SK-N-SH treated with all-trans-retinoic acid at 6 μM for 48 hours (cell line): ENCODE results near the gene ZXDC.

Experiments used
- ATAC-seq: fragments of 200-7000 bp; cut with Tn5 transposase; 3 replicates; pipeline ENCODE4 v1.9.1; 2020; ENCODE audit warnings: mild to moderate bottlenecking, moderate library complexity
- ARNTL ChIP-seq: fragments of 450-650 bp; formaldehyde crosslinking; IDR thresholded peaks from 2 replicates; pipeline ENCODE4 v1.5.0; 2020; ENCODE audit warnings: low read depth, mild to moderate bottlenecking, moderate library complexity, borderline replicate concordance
- CREB5 ChIP-seq: fragments of 250-450 bp; sonication (Bioruptor Pico); IDR thresholded peaks from 2 replicates; pipeline ENCODE4 v1.5.1; 2020; ENCODE audit warnings: low read depth, mild to moderate bottlenecking, moderate library complexity
- CSDC2 ChIP-seq: fragments of 250-450 bp; sonication (Bioruptor Pico); IDR thresholded peaks from 2 replicates; pipeline ENCODE4 v1.5.0; 2020; ENCODE audit warnings: mild to moderate bottlenecking, moderate library complexity
- CSRNP3 ChIP-seq: fragments of 250-450 bp; sonication (Bioruptor Pico); IDR thresholded peaks from 2 replicates; pipeline ENCODE4 v1.5.1; 2021; ENCODE audit warnings: mild to moderate bottlenecking, moderate library complexity
- ESRRG ChIP-seq: fragments of 250-450 bp; sonication (Bioruptor Pico); IDR thresholded peaks from 2 replicates; pipeline ENCODE4 v1.6.1; 2021; ENCODE audit warnings: mild to moderate bottlenecking
- ISL1 ChIP-seq: fragments of 250-450 bp; sonication (Bioruptor Pico); IDR thresholded peaks from 2 replicates; pipeline ENCODE4 v2.1.2; 2022; ENCODE audit warnings: mild to moderate bottlenecking, moderate library complexity
- OSR1 ChIP-seq: fragments of 250-450 bp; sonication (Bioruptor Pico); IDR thresholded peaks from 2 replicates; pipeline ENCODE4 v1.8.0; 2022; ENCODE audit warnings: moderate library complexity, mild to moderate bottlenecking, inconsistent platforms
- PATZ1 ChIP-seq: fragments of 250-450 bp; sonication (Bioruptor Pico); IDR thresholded peaks from 2 replicates; pipeline ENCODE4 v1.8.0; 2020; ENCODE audit warnings: mild to moderate bottlenecking, moderate library complexity, borderline replicate concordance
- POU6F1 ChIP-seq: fragments of 250-450 bp; sonication (Bioruptor Pico); IDR thresholded peaks from 2 replicates; pipeline ENCODE4 v1.8.0; 2021; ENCODE audit warnings: low read depth, mild to moderate bottlenecking, moderate library complexity, borderline replicate concordance
- PPARA ChIP-seq: fragments of 250-450 bp; sonication (Bioruptor Pico); IDR thresholded peaks from 2 replicates; pipeline ENCODE4 v1.5.0; 2020; ENCODE audit warnings: mild to moderate bottlenecking, borderline replicate concordance
- RARB ChIP-seq: fragments of 250-450 bp; sonication (Bioruptor Pico); IDR thresholded peaks from 2 replicates; pipeline ENCODE4 v1.8.0; 2021; ENCODE audit warnings: mild to moderate bottlenecking, moderate library complexity
- SNAI2 ChIP-seq: fragments of 250-450 bp; sonication (Bioruptor Pico); IDR thresholded peaks from 2 replicates; pipeline ENCODE4 v1.5.0; 2020; ENCODE audit warnings: mild to moderate bottlenecking, moderate library complexity
- TOX ChIP-seq: fragments of 250-450 bp; sonication (Bioruptor Pico); IDR thresholded peaks from 2 replicates; pipeline ENCODE4 v1.8.0; 2021; ENCODE audit warnings: mild to moderate bottlenecking, moderate library complexity, borderline replicate concordance
- TSHZ2 ChIP-seq: fragments of 250-450 bp; sonication (Bioruptor Pico); IDR thresholded peaks from 2 replicates; pipeline ENCODE4 v1.5.0; 2020; ENCODE audit warnings: mild to moderate bottlenecking, moderate library complexity
- ZC3H10 ChIP-seq: fragments of 250-450 bp; sonication (Bioruptor Pico); IDR thresholded peaks from 2 replicates; pipeline ENCODE4 v1.5.1; 2021; ENCODE audit warnings: mild to moderate bottlenecking, moderate library complexity
- ZFP3 ChIP-seq: fragments of 250-450 bp; sonication (Bioruptor Pico); IDR thresholded peaks from 2 replicates; pipeline ENCODE4 v1.5.0; 2020; ENCODE audit warnings: mild to moderate bottlenecking, moderate library complexity
- ZFP30 ChIP-seq: fragments of 450-650 bp; formaldehyde crosslinking; IDR thresholded peaks from 2 replicates; pipeline ENCODE4 v1.5.0; 2022; ENCODE audit warnings: mild to moderate bottlenecking, moderate library complexity
- ZNF565 ChIP-seq: fragments of 450-650 bp; formaldehyde crosslinking; conservative IDR thresholded peaks from 2 replicates; pipeline ENCODE4 v1.5.0; 2020; ENCODE audit warnings: low read depth, mild to moderate bottlenecking, moderate library complexity
- ZNF70 ChIP-seq: fragments of 450-650 bp; formaldehyde crosslinking; IDR thresholded peaks from 2 replicates; pipeline ENCODE4 v1.5.0; 2020; ENCODE audit warnings: mild to moderate bottlenecking, moderate library complexity
- ZNF8 ChIP-seq: fragments of 450-650 bp; formaldehyde crosslinking; IDR thresholded peaks from 2 replicates; pipeline ENCODE4 v1.5.0; 2020; ENCODE audit warnings: mild to moderate bottlenecking, moderate library complexity

The ZXDC gene

GRCh38 chr3:126412841-126413692, 62.6 kb downstream of the ZXDC start (continued):
- TF ChIP-seq TSHZ2 (CRISPR knock-in tag) (no peak), ZC3H10 (CRISPR knock-in tag) (no peak), CSRNP3 (CRISPR knock-in tag) (no peak)

- no peak for TF ChIP-seq CSRNP3 (CRISPR knock-in tag)
- no peak for TF ChIP-seq OSR1 (CRISPR knock-in tag)
- no peak for TF ChIP-seq ZNF70 (CRISPR knock-in tag)
- no peak for TF ChIP-seq PPARA (CRISPR knock-in tag)
- TF ChIP-seq TOX, result no peak
- no peak for ATAC-seq
Measured at GRCh38 chr3:126408099-126408498, 67.6 kb downstream of the ZXDC start.

GRCh38 chr3:126407412-126408044, 68.2 kb downstream of the ZXDC start:
- TF ChIP-seq ZNF70 (CRISPR knock-in tag) (no peak), CSDC2 (CRISPR knock-in tag) (no peak), RARB (CRISPR knock-in tag) (no peak), ZC3H10 (CRISPR knock-in tag) (no peak), OSR1 (CRISPR knock-in tag) (no peak), ZNF565 (CRISPR knock-in tag) (no peak), ARNTL (no peak), TSHZ2 (CRISPR knock-in tag) (no peak), ZFP30 (CRISPR knock-in tag) (no peak), ESRRG (no peak), CSRNP3 (CRISPR knock-in tag) (no peak), ZNF8 (CRISPR knock-in tag) (no peak), PATZ1 (CRISPR knock-in tag) (no peak), SNAI2 (CRISPR knock-in tag) (no peak), ZFP3 (CRISPR knock-in tag) (no peak), CREB5 (CRISPR knock-in tag) (no peak), TOX (no peak), PPARA (CRISPR knock-in tag) (no peak), ISL1 (CRISPR knock-in tag) (no peak), POU6F1 (CRISPR knock-in tag) (no peak)

More at GRCh38 chr3:126407412-126408044, 68.2 kb downstream of the ZXDC start:
- ATAC-seq, result no peak
